Activated CD4-positive, alpha-beta T cell treated with anti-CD3 and anti-CD28 coated beads, Interleukin-2, amount 10 ng/mL, durations not matched to agents 7 days and 5 days (primary cell): ENCODE data around the gene DAP3. TPM values are rescaled to one million over a fixed set of nuclear protein-coding genes. Genes with fewer than 3 reads are reported as not detected.
A peak's percentile ranks its signal among the peaks of the same experiment; 100 is the strongest.
"Not testable (repeated sequence)": the region's sequence is repeated elsewhere in the genome, so short reads cannot be mapped to it uniquely, and the experiment has no call there.

Source experiments
- CTCF ChIA-PET: fragments of 350-600 bp; sonication (Branson Sonifier 250); formaldehyde crosslinking; loops from one replicate; lab custom pipeline; 2021; ENCODE audit warnings: antibody characterized with exemption; lab: Charles Lee
- POLR2A ChIA-PET: fragments of 350-600 bp; sonication (Branson Sonifier 250); formaldehyde crosslinking; loops from one replicate; lab custom pipeline; 2021; ENCODE audit warnings: antibody characterized with exemption; lab: Charles Lee
- DNase-seq: peaks from one replicate; pipeline ENCODE4 v3.0.0-alpha.2; 2020
- H3K27ac Mint-ChIP-seq: one replicate; pipeline ENCODE4 v1.8.0; 2021; ENCODE audit warnings: mild to moderate bottlenecking, moderate library complexity, mixed read lengths
- H3K27me3 Mint-ChIP-seq: one replicate; pipeline ENCODE4 v1.8.0; 2021; ENCODE audit warnings: mixed read lengths
- H3K36me3 Mint-ChIP-seq: one replicate; pipeline ENCODE4 v1.8.0; 2021; ENCODE audit warnings: low read depth, mixed read lengths
- H3K4me1 Mint-ChIP-seq: one replicate; pipeline ENCODE4 v1.8.0; 2021; ENCODE audit warnings: mixed read lengths
- H3K4me3 Mint-ChIP-seq: one replicate; pipeline ENCODE4 v1.8.0; 2021; ENCODE audit warnings: mild to moderate bottlenecking, moderate library complexity, mixed read lengths
- H3K9me3 Mint-ChIP-seq: one replicate; pipeline ENCODE4 v1.8.0; 2021; ENCODE audit warnings: mixed read lengths
- total RNA-seq, 2 experiments: library from RNA; stranded (reverse); gene quantifications; one replicate each; pipeline ENCODE4 v1.2.3, GENCODE V29; 2021

DAP3 gene
- total RNA-seq, 2 experiments from 2014 or later = 123 to 129 TPM

DNA sequence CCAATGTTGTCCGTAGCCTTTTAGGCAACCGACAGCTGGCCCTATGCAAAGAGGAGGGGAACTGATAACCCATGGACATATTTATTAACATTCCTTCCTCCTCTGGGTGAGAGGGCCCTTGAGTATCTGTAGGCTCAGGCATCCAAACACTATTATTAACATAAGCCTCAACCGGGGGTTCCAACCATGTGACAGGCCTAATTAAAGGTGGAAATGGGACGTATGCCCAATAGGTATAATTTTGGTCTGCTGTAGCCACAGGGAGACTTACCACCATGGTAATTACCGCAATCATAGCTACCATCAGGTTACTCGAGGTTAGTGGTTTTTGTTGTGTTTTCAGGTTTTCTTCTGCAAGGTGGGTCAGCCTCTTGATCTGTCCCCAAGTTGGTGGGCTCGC, 5.3 kb downstream of the DAP3 start:
- CTCF ChIA-PET = no interaction called here
- Mint-ChIP-seq H3K27ac (no peak overlapping the region), H3K4me3 (no peak overlapping the region), H3K27me3 (no peaks in the 10 kb centered on the region), H3K36me3 (peaks cover 35% of the 10 kb centered on the region), H3K4me1 (peaks cover 41% of the 10 kb centered on the region), H3K9me3 (no peaks in the 10 kb centered on the region)
- POLR2A ChIA-PET = no interaction called here
- no peak for DNase-seq

DNA sequence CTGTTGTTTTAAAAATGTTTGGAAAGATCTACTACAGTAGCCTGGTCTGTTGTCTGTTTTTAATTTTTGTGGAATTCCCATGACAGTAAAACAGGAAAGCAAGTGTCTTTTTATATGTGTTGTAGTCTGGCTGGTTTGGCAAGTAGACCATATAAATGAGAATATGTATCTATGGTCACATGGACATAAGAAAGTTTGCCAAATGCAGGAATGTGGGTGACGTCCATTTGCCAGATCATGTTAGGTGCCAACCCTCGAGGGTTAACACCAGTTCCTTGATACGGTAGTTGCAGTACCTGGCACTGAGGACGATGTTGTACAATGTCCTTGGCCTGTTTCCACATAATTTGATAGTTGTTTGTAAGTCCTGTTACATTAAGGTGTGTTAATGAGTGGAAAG, 6.2 kb downstream of the DAP3 start:
- peak overlapping the region; percentile 73 for H3K4me3 Mint-ChIP-seq
- no peaks in the 10 kb centered on the region for H3K27me3 Mint-ChIP-seq
- peaks cover 38% of the 10 kb centered on the region for H3K4me1 Mint-ChIP-seq
- POLR2A ChIA-PET = no interaction called here
- CTCF ChIA-PET = no interaction called here
- no peaks in the 10 kb centered on the region for H3K9me3 Mint-ChIP-seq
- peak overlapping the region; percentile 51 for H3K27ac Mint-ChIP-seq
- peaks cover 33% of the 10 kb centered on the region for H3K36me3 Mint-ChIP-seq
- DNase-seq = no peak

DNA sequence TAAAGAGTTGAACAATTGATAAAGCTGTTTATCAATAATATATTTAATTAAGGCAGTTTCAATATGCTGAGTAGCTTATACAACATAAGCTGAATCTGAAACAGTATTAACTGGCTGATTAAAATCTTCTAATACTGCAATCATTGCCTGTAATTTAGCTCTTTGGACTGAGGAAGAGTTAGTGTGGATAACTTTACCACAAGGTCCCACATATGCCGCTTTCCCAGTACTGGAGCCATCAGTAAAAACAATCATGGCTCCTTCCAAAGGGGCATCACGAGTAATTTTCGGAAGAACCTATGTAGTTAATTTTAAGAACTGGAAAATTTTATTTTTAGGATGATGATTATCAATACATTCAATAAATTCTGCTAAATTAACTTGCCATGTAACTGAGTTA, 6.7 kb downstream of the DAP3 start:
- ChIA-PET CTCF (no interaction called here), POLR2A (no interaction called here)
- H3K27ac Mint-ChIP-seq = no peak overlapping the region
- peaks cover 34% of the 10 kb centered on the region for H3K36me3 Mint-ChIP-seq
- H3K9me3 Mint-ChIP-seq = no peaks in the 10 kb centered on the region
- no peak for DNase-seq
- peaks cover 40% of the 10 kb centered on the region for H3K4me1 Mint-ChIP-seq
- no peaks in the 10 kb centered on the region for H3K27me3 Mint-ChIP-seq
- H3K4me3 Mint-ChIP-seq = peak overlapping the region; percentile 8

DNA sequence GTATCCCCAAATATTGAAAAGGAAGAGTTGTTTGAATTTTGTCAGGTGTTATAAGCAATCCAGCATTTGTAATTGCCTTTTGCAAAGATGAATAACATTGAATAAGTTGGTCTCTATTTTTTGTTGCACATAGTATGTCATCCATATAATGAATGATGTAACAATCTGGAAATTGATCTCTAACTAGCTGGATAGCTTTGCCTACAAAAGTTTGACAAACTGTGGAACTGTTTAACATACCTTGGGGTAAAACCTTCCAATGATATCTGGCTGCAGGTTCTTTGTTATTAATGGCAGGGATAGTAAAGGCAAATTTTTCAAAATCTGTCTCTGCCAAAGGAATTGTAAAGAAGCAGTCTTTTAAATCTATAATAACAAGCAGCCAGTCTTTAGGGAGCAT, 7.6 kb downstream of the DAP3 start:
- Mint-ChIP-seq H3K36me3 (peaks cover 34% of the 10 kb centered on the region), H3K27ac (no peak overlapping the region), H3K4me1 (peaks cover 40% of the 10 kb centered on the region), H3K4me3 (no peak overlapping the region), H3K9me3 (no peaks in the 10 kb centered on the region), H3K27me3 (no peaks in the 10 kb centered on the region)
- CTCF ChIA-PET = no interaction called here
- no peak for DNase-seq
- POLR2A ChIA-PET = no interaction called here

DNA sequence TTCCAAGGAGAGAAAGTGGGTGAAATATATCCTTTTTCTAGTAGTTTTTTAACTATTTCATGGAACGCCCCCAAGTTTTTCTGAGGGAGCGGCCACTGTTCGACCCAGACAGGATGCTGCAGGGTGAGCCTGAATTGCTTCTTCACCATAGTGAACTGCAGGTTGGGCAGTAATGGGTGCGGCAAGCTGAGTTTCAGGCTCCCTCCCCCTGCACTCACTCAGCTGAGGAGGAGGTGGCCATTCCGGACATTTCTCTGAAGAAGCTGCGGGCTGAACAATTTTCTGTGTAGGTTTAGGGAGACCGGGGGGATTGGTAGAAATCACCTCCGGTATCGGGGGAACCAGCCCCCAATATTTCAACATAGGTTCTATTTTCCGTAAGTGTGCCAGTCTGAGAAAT, 8.2 kb downstream of the DAP3 start:
- H3K36me3 Mint-ChIP-seq = peaks cover 34% of the 10 kb centered on the region
- CTCF ChIA-PET = no interaction called here
- H3K4me3 Mint-ChIP-seq = no peak overlapping the region
- no peaks in the 10 kb centered on the region for H3K27me3 Mint-ChIP-seq
- no peak for DNase-seq
- no peaks in the 10 kb centered on the region for H3K9me3 Mint-ChIP-seq
- POLR2A ChIA-PET = no interaction called here
- no peak overlapping the region for H3K27ac Mint-ChIP-seq
- peaks cover 40% of the 10 kb centered on the region for H3K4me1 Mint-ChIP-seq

DNA sequence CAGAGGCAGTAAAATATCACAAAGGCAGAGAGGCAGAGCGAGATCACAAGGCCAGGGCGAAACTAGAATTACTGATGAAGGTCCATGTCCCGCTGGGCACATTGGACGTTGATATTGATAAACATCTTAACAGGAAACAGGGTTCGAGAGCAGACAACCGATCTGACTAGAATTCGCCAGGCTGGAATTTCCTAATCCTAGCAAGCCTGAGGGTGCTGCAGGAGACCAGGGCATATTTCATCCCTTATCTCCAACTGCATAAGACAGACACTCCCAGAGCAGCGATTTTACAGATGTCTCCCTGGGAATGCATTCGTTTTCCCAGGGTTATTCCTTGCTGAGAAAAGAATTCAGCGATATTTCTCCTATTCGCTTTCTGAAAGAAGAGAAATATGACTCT, 8.7 kb downstream of the DAP3 start:
- H3K27ac Mint-ChIP-seq, H3K4me3 Mint-ChIP-seq, H3K9me3 Mint-ChIP-seq, H3K27me3 Mint-ChIP-seq, POLR2A ChIA-PET, CTCF ChIA-PET, DNase-seq: not testable (repeated sequence)
- peaks cover 40% of the 10 kb centered on the region for H3K4me1 Mint-ChIP-seq
- H3K36me3 Mint-ChIP-seq = peaks cover 37% of the 10 kb centered on the region

DNA sequence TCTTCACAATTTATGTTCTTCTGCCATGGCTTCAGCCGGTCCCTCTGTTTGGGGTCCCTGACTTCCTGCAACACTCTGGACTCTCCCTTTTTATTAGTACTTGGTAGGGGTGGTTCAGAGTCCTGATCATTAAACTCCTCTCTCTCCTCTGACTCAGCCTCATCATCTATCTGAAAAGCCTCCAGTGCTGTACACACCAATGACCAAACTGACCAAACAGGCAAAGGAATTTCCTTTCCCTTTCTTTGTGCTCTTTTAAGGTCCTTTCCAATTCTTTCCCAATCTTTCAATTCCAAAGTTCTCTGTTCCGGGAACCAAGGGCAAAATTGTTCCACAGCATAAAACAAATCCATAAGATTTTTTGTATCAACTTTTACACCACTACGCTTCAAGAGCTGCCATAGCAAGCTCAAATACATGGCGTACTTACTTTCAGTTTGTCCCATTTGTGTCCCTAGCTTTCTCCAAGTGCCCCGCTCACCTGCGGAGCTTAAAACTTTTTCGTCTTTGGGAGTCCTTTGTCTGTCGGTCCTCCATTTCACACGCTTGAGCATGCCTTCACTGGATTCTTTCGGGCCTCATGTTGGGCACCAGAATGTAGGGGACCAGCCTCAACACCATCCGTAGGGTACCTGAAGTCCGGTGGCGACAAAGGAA, 9.6 kb downstream of the DAP3 start:
- H3K9me3 Mint-ChIP-seq = no peaks in the 10 kb centered on the region
- CTCF ChIA-PET = no interaction called here
- no peak for DNase-seq
- H3K4me3 Mint-ChIP-seq = no peak overlapping the region
- peaks cover 37% of the 10 kb centered on the region for H3K36me3 Mint-ChIP-seq
- peaks cover 40% of the 10 kb centered on the region for H3K4me1 Mint-ChIP-seq
- no peaks in the 10 kb centered on the region for H3K27me3 Mint-ChIP-seq
- H3K27ac Mint-ChIP-seq = no peak overlapping the region
- POLR2A ChIA-PET = no interaction called here

DNA sequence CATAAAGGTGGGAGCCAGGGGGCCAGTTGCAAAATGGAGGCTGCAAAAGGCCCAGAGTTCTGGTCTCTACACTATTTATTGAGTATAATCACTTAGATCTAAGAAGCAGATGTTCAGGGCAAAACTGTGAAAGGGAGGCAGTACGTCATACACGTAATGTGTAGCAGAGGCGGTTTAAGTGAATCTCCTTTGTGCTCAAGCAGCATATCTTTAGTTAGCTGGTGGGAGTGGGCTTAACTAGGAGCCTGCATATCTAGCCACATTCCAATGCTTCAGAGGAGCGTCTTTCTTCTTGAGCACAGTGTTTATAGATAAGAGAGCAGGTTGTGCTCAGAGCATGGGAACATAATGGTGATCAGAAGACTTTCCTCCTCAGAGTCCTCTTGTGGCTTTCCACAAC, 10.2 kb downstream of the DAP3 start:
- H3K4me3 Mint-ChIP-seq, H3K9me3 Mint-ChIP-seq, CTCF ChIA-PET, H3K27ac Mint-ChIP-seq, DNase-seq, POLR2A ChIA-PET, H3K27me3 Mint-ChIP-seq: not testable (repeated sequence)
- Mint-ChIP-seq H3K4me1 (peaks cover 44% of the 10 kb centered on the region), H3K36me3 (peaks cover 37% of the 10 kb centered on the region)

DNA sequence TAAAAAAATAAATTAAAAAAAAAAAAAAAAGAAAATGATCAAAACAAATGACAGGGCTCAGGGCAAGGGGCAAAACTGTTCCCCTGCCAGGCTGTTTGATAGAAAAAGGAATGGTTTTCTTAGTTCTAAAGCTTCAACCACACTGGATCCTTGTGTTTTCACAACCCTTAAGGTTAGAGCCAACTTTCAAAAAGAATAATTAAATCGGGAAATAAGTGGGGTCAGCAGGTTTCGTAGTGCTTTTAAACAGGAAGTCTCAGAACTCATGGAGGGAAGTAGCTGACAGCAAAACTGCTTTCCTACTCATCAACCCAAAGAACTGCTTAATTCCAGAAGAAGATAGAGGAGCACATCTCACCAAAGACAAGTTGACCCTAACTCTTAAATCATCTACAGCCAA, 12.8 kb downstream of the DAP3 start:
- POLR2A ChIA-PET, H3K4me3 Mint-ChIP-seq, H3K27ac Mint-ChIP-seq, H3K27me3 Mint-ChIP-seq, H3K9me3 Mint-ChIP-seq, DNase-seq: not testable (repeated sequence)
- CTCF ChIA-PET = interaction anchor here (0.8 kb wide), 1 partner anchor 39 kb away, joined by 3 read pairs; no protein-coding TSS in a partner anchor
- peaks cover 27% of the 10 kb centered on the region for H3K4me1 Mint-ChIP-seq
- peaks cover 29% of the 10 kb centered on the region for H3K36me3 Mint-ChIP-seq

DNA sequence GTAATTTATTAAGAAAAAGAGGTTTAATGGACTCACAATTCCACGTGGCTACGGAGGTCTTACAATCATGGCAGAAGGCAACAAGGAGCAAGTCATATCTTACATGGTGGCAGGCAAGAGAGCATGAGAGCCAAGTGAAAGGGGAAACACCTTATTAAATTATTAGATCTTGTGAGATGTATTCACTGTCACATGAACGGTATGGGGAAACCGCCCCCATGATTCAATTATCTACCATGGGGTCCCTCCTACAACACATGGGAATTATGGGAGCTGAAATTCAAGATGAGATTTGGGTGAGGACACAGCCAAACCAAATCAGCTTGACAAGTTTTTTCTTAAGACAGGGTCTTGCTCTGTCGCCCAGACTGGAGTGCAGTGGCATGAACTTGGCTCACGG, 14.3 kb downstream of the DAP3 start:
- no peaks in the 10 kb centered on the region for H3K27me3 Mint-ChIP-seq
- H3K4me1 Mint-ChIP-seq = peaks cover 21% of the 10 kb centered on the region
- no peaks in the 10 kb centered on the region for H3K9me3 Mint-ChIP-seq
- POLR2A ChIA-PET = no interaction called here
- no peak overlapping the region for H3K27ac Mint-ChIP-seq
- CTCF ChIA-PET = interaction anchor here (1.0 kb wide), 1 partner anchor 251 kb away, joined by 4 read pairs; no protein-coding TSS in a partner anchor
- H3K36me3 Mint-ChIP-seq = peaks cover 23% of the 10 kb centered on the region
- no peak for DNase-seq
- H3K4me3 Mint-ChIP-seq = no peak overlapping the region

DNA sequence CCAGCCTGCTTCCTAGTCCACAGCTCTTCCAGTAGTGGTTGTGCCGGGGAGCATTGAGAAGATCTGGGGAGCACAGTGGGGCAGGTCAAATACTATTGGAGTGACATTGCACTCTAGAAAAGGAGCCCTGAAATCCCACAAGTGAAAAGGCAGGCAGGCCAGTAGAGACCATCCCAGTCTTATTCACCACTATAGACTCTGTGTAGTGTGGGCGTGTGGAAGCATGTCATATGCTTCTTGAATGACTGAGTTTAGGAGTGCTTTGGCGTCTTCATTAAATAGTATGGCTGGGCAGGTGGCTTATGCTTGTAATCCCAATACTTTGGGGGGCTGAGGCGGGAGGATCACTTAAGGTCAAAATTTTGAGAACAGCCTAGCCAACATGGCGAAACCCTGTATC, 15.5 kb downstream of the DAP3 start:
- H3K4me1 Mint-ChIP-seq = peaks cover 17% of the 10 kb centered on the region
- H3K36me3 Mint-ChIP-seq = peaks cover 22% of the 10 kb centered on the region
- CTCF ChIA-PET = interaction anchor here (0.5 kb wide), 1 partner anchor 142 kb away, joined by 3 read pairs; no protein-coding TSS in a partner anchor
- peak overlapping the region; percentile 69 for H3K27ac Mint-ChIP-seq
- H3K27me3 Mint-ChIP-seq, DNase-seq, H3K9me3 Mint-ChIP-seq, H3K4me3 Mint-ChIP-seq, POLR2A ChIA-PET: not testable (repeated sequence)

DNA sequence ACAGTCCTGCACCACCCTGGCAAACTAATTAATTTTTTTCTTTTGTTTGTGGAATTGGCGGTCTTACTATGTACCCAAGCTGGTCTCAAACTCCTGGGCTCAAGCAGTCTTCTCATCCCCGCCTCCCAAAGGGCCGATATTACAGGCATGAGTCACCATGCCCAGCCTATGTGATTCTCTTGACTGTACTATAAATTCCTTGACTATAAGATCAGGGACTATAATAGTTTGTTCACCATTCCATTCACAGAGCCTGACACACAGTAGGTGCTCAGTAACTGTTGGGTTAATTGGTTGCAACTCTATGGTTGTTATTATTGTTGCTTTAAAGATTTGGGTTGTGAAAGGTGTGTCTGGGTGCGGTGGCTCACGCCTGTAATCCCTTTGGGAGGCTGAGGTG, 17.2 kb downstream of the DAP3 start:
- no peaks in the 10 kb centered on the region for H3K9me3 Mint-ChIP-seq
- no peak overlapping the region for H3K4me3 Mint-ChIP-seq
- ChIA-PET CTCF (interaction anchor here (0.9 kb wide), 1 partner anchor 8 kb away, joined by 3 read pairs; no protein-coding TSS in a partner anchor), POLR2A (interaction anchor here (0.5 kb wide), 1 partner anchor 444 kb away, joined by 3 read pairs; the partner anchor contains the start of gene SCAMP3)
- peaks cover 16% of the 10 kb centered on the region for H3K4me1 Mint-ChIP-seq
- no peaks in the 10 kb centered on the region for H3K27me3 Mint-ChIP-seq
- no peak overlapping the region for H3K27ac Mint-ChIP-seq
- peaks cover 21% of the 10 kb centered on the region for H3K36me3 Mint-ChIP-seq
- no peak for DNase-seq

DNA sequence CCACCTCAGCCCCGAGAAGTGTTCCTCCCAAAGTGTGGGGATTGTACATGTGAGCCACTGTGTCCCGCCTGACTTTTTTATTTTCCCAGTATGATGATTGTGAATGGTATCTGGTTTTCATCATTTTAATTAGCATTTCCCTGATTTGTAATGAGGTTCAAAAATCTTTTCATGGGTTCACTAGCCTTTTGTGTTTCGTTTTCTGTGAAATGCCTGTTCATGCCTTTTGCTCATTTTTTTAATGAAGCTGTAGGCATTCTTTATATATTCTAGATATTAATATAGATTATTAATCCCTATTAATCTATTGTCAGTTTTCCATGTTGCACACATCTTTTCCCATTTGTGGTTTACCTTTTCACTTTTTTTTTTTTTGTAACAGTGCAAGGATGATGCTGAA, 20.5 kb downstream of the DAP3 start:
- H3K9me3 Mint-ChIP-seq = no peaks in the 10 kb centered on the region
- POLR2A ChIA-PET = no interaction called here
- CTCF ChIA-PET = interaction anchor here (0.7 kb wide), 1 partner anchor 16 kb away, joined by 3 read pairs; no protein-coding TSS in a partner anchor

More for the DNA sequence above, 20.5 kb downstream of the DAP3 start:
- Mint-ChIP-seq H3K36me3 (peaks cover 33% of the 10 kb centered on the region), H3K4me1 (peaks cover 14% of the 10 kb centered on the region), H3K27me3 (no peaks in the 10 kb centered on the region), H3K4me3 (no peak overlapping the region), H3K27ac (no peak overlapping the region)
- DNase-seq = no peak
